Measurements from ENCODE around the gene CIZ1.

- TF ChIP-seq POLR2A (IDR thresholded peaks at IDR 0.05) (no peak), POLR2AphosphoS5 (IDR thresholded peaks at IDR 0.05) (no peak), EP300 (IDR thresholded peaks at IDR 0.05) (no peak)
- TF ChIP-seq, protein P1, sequence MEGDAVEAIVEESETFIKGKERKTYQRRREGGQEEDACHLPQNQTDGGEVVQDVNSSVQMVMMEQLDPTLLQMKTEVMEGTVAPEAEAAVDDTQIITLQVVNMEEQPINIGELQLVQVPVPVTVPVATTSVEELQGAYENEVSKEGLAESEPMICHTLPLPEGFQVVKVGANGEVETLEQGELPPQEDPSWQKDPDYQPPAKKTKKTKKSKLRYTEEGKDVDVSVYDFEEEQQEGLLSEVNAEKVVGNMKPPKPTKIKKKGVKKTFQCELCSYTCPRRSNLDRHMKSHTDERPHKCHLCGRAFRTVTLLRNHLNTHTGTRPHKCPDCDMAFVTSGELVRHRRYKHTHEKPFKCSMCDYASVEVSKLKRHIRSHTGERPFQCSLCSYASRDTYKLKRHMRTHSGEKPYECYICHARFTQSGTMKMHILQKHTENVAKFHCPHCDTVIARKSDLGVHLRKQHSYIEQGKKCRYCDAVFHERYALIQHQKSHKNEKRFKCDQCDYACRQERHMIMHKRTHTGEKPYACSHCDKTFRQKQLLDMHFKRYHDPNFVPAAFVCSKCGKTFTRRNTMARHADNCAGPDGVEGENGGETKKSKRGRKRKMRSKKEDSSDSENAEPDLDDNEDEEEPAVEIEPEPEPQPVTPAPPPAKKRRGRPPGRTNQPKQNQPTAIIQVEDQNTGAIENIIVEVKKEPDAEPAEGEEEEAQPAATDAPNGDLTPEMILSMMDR (IDR thresholded peaks at IDR 0.05), result no peak
Measured at GRCh38 chr9:128233817-128234406, 42.5 kb upstream of the CIZ1 start.

All from suprapubic skin (tissue), 4 donors.